Measurements from ENCODE around the gene IPO11. TPM values are rescaled to one million over a fixed set of nuclear protein-coding genes. Genes with fewer than 3 reads are reported as not detected.
A peak's percentile ranks its signal among the peaks of the same experiment; 100 is the strongest.

The IPO11 gene
- total and polyA plus RNA-seq, 8 donors = 27.0 to 42.6 (median 37.7) TPM

DNA sequence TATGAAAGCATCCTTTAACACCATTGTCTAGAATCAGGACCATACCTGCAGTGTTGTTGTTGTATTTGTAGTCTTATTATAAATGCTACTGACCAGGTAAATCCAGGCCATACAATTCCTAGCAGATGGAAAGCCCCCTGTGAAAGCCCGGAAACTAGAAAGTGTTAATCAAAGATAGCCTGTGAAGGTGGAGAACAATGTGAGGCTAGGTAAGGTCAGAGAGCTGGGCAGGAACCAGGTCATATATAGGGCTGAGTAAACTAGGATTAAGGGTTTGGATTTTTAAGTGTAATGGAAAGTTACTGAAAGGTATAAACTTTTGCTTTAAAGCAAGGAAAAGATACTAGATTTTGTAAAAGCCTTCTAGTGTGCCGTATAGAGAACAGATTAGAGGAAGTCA is 172.7 kb downstream of the IPO11 start:
- Histone ChIP-seq H3K36me3 (no peaks in the 10 kb centered on the region), H3K4me1 (peaks cover 0 to 11% of the 10 kb centered on the region in 2 donors), H3K27me3 (no peaks in the 10 kb centered on the region), H3K27ac (peak overlapping the region in 1 of 2 donors; percentile 63), H3K4me3 (no peak overlapping the region), H3K9me3 (no peaks in the 10 kb centered on the region)
- no peak for ATAC-seq
- TF ChIP-seq, protein P1, sequence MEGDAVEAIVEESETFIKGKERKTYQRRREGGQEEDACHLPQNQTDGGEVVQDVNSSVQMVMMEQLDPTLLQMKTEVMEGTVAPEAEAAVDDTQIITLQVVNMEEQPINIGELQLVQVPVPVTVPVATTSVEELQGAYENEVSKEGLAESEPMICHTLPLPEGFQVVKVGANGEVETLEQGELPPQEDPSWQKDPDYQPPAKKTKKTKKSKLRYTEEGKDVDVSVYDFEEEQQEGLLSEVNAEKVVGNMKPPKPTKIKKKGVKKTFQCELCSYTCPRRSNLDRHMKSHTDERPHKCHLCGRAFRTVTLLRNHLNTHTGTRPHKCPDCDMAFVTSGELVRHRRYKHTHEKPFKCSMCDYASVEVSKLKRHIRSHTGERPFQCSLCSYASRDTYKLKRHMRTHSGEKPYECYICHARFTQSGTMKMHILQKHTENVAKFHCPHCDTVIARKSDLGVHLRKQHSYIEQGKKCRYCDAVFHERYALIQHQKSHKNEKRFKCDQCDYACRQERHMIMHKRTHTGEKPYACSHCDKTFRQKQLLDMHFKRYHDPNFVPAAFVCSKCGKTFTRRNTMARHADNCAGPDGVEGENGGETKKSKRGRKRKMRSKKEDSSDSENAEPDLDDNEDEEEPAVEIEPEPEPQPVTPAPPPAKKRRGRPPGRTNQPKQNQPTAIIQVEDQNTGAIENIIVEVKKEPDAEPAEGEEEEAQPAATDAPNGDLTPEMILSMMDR (IDR thresholded peaks at IDR 0.05) = no peak
- no peak for DNase-seq
- intact Hi-C loops (cut with DNase I) = no loop called here

DNA sequence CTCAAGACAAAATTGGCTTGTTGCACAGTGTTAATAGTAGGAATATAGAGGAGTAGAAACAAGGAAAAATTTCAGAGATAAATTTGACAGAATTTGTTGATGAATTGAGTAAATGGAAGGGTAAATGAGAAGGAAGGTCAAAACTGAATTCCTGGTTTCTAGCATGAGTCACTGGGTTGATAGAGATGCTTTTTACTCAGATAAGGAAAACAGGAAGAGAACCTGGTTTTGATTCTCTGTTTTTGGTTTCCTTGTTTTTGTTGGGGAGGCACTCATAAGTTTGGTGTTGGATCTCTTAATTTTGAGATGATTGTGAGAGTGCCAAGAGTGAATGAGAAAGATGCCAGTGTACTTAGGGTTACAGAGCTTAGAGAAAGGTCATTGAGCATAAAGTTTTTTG is 173.2 kb downstream of the IPO11 start:
- DNase-seq (no peak), ATAC-seq (no peak)
- Histone ChIP-seq H3K36me3 (no peaks in the 10 kb centered on the region), H3K27me3 (no peaks in the 10 kb centered on the region), H3K27ac (peak overlapping the region in 1 of 2 donors; percentile 63), H3K9me3 (no peaks in the 10 kb centered on the region), H3K4me3 (no peak overlapping the region), H3K4me1 (peaks cover 0 to 11% of the 10 kb centered on the region in 2 donors)
- TF ChIP-seq, protein P1 (IDR thresholded peaks at IDR 0.05) = no peak
- intact Hi-C loops (cut with DNase I) = no loop called here

DNA sequence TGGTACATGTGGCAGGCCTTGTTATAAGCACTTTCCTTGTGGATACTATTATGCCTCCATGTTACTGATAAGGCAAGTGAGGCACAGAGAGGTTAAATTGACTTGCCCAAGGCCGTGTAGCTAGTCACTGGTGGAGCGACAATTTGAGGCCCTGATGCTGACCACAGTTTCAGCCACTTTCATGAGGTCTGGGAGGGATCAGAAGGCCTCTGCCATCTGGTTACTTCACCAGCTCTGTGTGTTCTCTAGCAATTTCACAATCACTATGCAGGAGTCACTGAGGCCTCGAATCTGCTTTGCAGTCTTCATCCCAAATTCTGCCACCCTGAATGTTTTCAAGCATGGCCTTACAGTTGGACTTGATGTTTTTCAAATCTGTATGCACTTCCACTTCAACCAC is 175.2 kb downstream of the IPO11 start:
- Histone ChIP-seq H3K27ac (no peak overlapping the region), H3K27me3 (no peaks in the 10 kb centered on the region), H3K9me3 (no peaks in the 10 kb centered on the region), H3K36me3 (peaks cover 0 to 12% of the 10 kb centered on the region in 2 donors), H3K4me3 (no peak overlapping the region), H3K4me1 (peaks cover 0 to 11% of the 10 kb centered on the region in 2 donors)
- intact Hi-C loops (cut with DNase I) = no loop called here
- DNase-seq (no peak), ATAC-seq (no peak)
- TF ChIP-seq, protein P1 (IDR thresholded peaks at IDR 0.05) = no peak

DNA sequence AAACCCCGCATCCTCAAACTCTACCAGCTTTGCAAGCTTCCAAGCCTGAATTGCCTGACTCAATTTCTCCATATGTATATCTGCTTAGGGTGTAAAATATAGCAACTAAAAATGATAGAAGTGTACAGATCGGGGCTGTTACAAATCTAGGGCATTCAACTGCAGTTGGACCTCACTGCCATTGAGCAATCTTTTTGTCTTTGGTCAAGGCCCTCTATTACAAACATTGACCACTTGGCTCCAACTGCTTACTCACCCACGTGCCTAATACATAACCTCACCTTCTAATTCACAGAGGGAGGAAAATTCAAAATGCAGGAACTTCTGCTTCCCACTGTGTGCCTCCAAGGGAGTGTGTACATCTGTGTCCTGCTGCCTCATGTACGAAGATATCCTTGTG is 176.1 kb downstream of the IPO11 start:
- Histone ChIP-seq H3K27ac (no peak overlapping the region), H3K4me1 (peaks cover 0 to 11% of the 10 kb centered on the region in 2 donors), H3K4me3 (no peak overlapping the region), H3K9me3 (no peaks in the 10 kb centered on the region), H3K27me3 (no peaks in the 10 kb centered on the region), H3K36me3 (peaks cover 0 to 12% of the 10 kb centered on the region in 2 donors)
- ATAC-seq = no peak
- TF ChIP-seq, protein P1 (IDR thresholded peaks at IDR 0.05) = no peak
- no peak for DNase-seq
- intact Hi-C loops (cut with DNase I) = no loop called here

DNA sequence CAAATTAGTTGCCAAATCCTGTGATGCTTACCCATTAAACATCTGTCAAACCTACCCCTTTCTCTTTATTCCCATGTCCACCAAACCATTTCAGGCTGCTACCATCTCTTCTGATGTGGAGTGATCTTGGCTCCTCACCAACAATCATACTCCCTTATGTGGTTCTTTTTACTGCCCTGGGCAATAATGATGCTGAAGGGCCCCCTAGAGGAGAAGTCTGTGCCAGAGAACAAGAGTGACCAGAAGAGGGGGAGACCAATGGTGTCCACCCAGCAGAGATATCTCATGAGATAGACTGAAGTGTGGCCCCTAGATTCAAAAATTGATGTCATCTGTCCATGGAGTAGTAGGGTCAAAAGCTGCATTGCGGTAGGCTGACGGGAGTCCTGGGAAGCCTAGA is 176.9 kb downstream of the IPO11 start:
- TF ChIP-seq, protein P1 (IDR thresholded peaks at IDR 0.05) = no peak
- no peak for ATAC-seq
- no peak for DNase-seq
- Histone ChIP-seq H3K27ac (no peak overlapping the region), H3K36me3 (peaks cover 0 to 12% of the 10 kb centered on the region in 2 donors), H3K9me3 (no peaks in the 10 kb centered on the region), H3K4me1 (peaks cover 0 to 11% of the 10 kb centered on the region in 2 donors), H3K27me3 (no peaks in the 10 kb centered on the region), H3K4me3 (no peak overlapping the region)
- intact Hi-C loops (cut with DNase I) = no loop called here

All from left lung (tissue), 10 donors.